Liver (tissue), 3 donors: ENCODE measurements around the gene SLC25A40.
"Not testable (repeated sequence)": the region's sequence is repeated elsewhere in the genome, so short reads cannot be mapped to it uniquely, and the experiment has no call there.

Experiments
- ATF3 ChIP-seq: IDR thresholded peaks from 2 replicates; pipeline ENCODE4 v1.6.1; 2016; ENCODE audit warnings: antibody characterized with exemption
- JUND ChIP-seq, 2 donors: IDR thresholded peaks; 2 replicates each; pipeline ENCODE4 v1.6.1; 2016; ENCODE audit warnings: antibody characterized with exemption in 2 of 2
- RAD21 ChIP-seq, 2 donors: IDR thresholded peaks; 2 replicates each; pipeline ENCODE4 v1.6.1; 2016; ENCODE audit warnings: antibody characterized with exemption in 2 of 2, mild to moderate bottlenecking in 2 of 2
- RXRA ChIP-seq, 2 donors: IDR thresholded peaks; 2 replicates each; pipeline ENCODE4 v1.6.1; 2017 to 2018; ENCODE audit warnings: antibody characterized with exemption in 2 of 2, mild to moderate bottlenecking in 1 of 2
- TAF1 ChIP-seq: conservative IDR thresholded peaks from 2 replicates; pipeline ENCODE4 v1.6.1; 2016; ENCODE audit warnings: antibody characterized with exemption, mild to moderate bottlenecking
- YY1 ChIP-seq: IDR thresholded peaks from 2 replicates; pipeline ENCODE4 v1.6.1; 2016; ENCODE audit warnings: antibody characterized with exemption, mild to moderate bottlenecking
- TF ChIP-seq, protein P1 (sequence below): fragments of 150-350 bp; IDR thresholded peaks from 2 replicates; pipeline ENCODE4 v1.5.1; 2017; ENCODE audit warnings: improper control_type of control experiment, low read depth, low read length; ENCODE audit not compliant: missing input control
- TF ChIP-seq, protein P2 (sequence below): IDR thresholded peaks from 2 replicates; pipeline ENCODE4 v1.6.1; 2016; ENCODE audit warnings: antibody characterized with exemption, mild to moderate bottlenecking
- donor health status: healthy.
- donor health status: healthy.

- TF ChIP-seq, protein P1, sequence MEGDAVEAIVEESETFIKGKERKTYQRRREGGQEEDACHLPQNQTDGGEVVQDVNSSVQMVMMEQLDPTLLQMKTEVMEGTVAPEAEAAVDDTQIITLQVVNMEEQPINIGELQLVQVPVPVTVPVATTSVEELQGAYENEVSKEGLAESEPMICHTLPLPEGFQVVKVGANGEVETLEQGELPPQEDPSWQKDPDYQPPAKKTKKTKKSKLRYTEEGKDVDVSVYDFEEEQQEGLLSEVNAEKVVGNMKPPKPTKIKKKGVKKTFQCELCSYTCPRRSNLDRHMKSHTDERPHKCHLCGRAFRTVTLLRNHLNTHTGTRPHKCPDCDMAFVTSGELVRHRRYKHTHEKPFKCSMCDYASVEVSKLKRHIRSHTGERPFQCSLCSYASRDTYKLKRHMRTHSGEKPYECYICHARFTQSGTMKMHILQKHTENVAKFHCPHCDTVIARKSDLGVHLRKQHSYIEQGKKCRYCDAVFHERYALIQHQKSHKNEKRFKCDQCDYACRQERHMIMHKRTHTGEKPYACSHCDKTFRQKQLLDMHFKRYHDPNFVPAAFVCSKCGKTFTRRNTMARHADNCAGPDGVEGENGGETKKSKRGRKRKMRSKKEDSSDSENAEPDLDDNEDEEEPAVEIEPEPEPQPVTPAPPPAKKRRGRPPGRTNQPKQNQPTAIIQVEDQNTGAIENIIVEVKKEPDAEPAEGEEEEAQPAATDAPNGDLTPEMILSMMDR: not testable (repeated sequence)
- not testable (repeated sequence) for TF ChIP-seq TAF1; YY1; JUND (IDR thresholded peaks at IDR 0.05); RAD21 (IDR thresholded peaks at IDR 0.05); ATF3; RXRA (IDR thresholded peaks at IDR 0.05)
- TF ChIP-seq, protein P2, sequence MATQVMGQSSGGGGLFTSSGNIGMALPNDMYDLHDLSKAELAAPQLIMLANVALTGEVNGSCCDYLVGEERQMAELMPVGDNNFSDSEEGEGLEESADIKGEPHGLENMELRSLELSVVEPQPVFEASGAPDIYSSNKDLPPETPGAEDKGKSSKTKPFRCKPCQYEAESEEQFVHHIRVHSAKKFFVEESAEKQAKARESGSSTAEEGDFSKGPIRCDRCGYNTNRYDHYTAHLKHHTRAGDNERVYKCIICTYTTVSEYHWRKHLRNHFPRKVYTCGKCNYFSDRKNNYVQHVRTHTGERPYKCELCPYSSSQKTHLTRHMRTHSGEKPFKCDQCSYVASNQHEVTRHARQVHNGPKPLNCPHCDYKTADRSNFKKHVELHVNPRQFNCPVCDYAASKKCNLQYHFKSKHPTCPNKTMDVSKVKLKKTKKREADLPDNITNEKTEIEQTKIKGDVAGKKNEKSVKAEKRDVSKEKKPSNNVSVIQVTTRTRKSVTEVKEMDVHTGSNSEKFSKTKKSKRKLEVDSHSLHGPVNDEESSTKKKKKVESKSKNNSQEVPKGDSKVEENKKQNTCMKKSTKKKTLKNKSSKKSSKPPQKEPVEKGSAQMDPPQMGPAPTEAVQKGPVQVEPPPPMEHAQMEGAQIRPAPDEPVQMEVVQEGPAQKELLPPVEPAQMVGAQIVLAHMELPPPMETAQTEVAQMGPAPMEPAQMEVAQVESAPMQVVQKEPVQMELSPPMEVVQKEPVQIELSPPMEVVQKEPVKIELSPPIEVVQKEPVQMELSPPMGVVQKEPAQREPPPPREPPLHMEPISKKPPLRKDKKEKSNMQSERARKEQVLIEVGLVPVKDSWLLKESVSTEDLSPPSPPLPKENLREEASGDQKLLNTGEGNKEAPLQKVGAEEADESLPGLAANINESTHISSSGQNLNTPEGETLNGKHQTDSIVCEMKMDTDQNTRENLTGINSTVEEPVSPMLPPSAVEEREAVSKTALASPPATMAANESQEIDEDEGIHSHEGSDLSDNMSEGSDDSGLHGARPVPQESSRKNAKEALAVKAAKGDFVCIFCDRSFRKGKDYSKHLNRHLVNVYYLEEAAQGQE: not testable (repeated sequence)
Measured at GRCh38 chr7:87825369-87825768, 50.8 kb downstream of the SLC25A40 start.
